Adipose tissue (tissue), 3 donors: ENCODE data around the gene GHR. TPM values are rescaled to one million over a fixed set of nuclear protein-coding genes. Genes with fewer than 3 reads are reported as not detected.

Experiments used
- H3K27ac ChIP-seq: one replicate; pipeline ENCODE4 v1.5.1; 2013; ENCODE audit warnings: low read depth, low read length
- WGBS, 3 donors: extraction: QIAGEN DNeasy Blood & Tissue Kit; methylation state at CpG; one replicate each; pipeline ENCODE4 v1.1.7; 2013; 5-methylcytosine and 5-hydroxymethylcytosine counted together
- polyA plus RNA-seq, 3 donors: library from polyadenylated mRNA; stranded (reverse); fragments of 200-250 nt; gene quantifications; one replicate each; pipeline ENCODE4 v1.2.3, GENCODE V29; 2013
- donor health status: healthy with polysubstance abuse.
- donor health status: Bipolar disorder and iron deficiency.
- donor health status: healthy.

GHR gene
- polyA plus RNA-seq: 100 to 1,000 TPM in 1 of 3 donors, 10 to 100 TPM in 1, 1 to 10 TPM in 1; 6.3 to 108 (median 49.6) TPM

DNA sequence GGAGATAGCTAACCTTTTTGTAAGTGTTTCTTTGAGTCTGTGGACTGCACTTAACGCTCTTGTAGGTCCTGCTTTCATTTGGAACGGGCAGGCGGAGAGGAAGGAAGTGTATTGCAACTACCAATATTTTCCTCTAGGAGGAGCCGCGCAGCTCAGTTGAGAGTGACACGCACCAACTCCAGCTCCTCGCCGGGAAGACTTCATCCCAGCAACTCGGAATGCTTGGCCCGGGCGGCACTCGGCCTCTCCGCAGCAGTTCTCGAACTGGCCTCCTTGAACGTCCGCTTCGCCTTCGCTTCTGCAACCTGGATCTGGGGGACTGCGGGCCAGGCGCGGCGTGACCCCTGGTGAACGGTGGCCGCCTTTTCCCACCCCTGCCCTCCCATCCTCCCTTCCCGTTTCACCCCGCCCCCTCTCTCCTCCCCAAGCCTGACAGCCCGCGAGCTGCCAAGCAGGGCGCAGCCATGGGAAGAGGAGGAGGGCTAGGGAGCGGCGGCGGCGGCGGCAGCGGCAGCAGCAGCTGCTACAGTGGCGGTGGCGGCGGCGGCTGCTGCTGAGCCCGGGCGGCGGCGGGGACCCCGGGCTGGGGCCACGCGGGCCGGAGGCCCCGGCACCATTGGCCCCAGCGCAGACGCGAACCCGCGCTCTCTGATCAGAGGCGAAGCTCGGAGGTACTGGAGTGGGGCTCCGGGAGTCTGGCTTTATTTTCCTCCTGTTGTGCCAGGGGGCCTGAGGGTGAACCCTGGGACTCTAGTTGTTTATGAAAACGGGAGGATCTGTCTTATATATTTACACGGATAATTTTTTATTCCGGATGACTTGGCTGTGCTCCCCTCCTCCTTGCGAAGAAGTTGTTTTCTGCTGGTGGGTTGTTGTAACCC lies at the start of gene GHR:
TSS of gene GHR (plus strand) at position 155 of the 881 bp plus-strand sequence. CDS start 142,436 bp downstream, outside the sequence.
- WGBS, 3 donors: 0 to 1% (median 1%) methylated on average over 48 to 60 of the region's 60 CpGs
- H3K27ac ChIP-seq: peak within 1 kb of the TSS; percentile 21

GRCh38 chr5:42374679-42375273 lies 48.5 kb upstream of the GHR start:
- WGBS, 3 donors: 68 to 79% (median 70%) methylated on average over 5 of the region's 5 CpGs

GRCh38 chr5:42377496-42377895 lies 45.7 kb upstream of the GHR start:
- 11 to 28% (median 24%) methylated on average over 1 of the region's 1 CpG for WGBS, 3 donors

More at GRCh38 chr5:42374679-42375273, 48.5 kb upstream of the GHR start:
- no peak overlapping the region for H3K27ac ChIP-seq

DNA sequence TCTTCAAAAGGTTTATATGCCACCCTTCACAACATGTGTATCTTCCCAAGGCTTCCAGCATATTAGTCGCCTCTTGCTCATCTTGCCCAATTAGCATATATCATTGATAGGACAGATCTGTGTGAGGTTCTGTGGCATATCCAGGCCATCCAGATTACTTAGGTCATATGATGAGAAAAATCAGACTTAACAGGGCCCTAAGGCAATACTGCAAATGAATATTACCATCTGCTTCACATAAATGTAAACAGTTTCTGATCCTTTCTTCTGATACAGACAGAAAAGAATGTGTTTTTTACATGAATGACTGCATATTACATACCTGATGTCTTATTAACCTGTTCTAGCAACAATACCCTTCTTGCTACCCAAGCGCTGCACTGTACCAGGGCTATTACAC lies 41.3 kb upstream of the GHR start:
- 89 to 96% (median 92%) methylated on average over 2 of the region's 2 CpGs for WGBS, 3 donors
- H3K27ac ChIP-seq: no peak overlapping the region

More at GRCh38 chr5:42377496-42377895, 45.7 kb upstream of the GHR start:
- H3K27ac ChIP-seq: no peak overlapping the region

GRCh38 chr5:42387563-42387962 lies 35.7 kb upstream of the GHR start:
- WGBS, 3 donors: 74 to 90% (median 87%) methylated on average over 2 of the region's 2 CpGs
- H3K27ac ChIP-seq: no peak overlapping the region

GRCh38 chr5:42390115-42390514 lies 33.1 kb upstream of the GHR start:
- 32 to 70% (median 70%) methylated on average over 5 of the region's 5 CpGs for WGBS, 3 donors
- no peak overlapping the region for H3K27ac ChIP-seq

- no peak overlapping the region for H3K27ac ChIP-seq
- 58 to 84% (median 76%) methylated on average over 2 of the region's 2 CpGs for WGBS, 3 donors
These were observed 30.3 kb upstream of the GHR start for GRCh38 chr5:42392917-42393316.

DNA sequence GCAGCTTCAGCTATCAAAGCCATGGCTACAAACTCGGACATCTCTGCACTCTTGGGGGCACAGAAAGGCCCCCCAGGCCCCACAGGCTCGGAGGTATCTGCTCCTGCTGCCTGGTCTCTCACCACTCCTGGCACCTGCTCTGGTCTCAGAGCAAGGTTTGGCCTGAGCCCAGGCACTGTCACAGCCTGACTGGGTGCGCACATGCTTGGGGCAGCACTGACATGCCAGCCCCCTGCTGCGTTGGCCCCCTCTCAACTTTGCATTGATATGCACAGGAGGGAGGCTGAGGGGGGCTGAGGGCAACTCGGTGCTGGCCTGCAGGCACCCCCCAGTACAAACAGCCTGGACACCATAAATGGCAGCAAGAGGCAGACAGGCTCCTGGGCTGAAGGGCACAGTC lies 27.1 kb upstream of the GHR start:
- WGBS, 3 donors: 78 to 87% (median 79%) methylated on average over 5 of the region's 5 CpGs
- H3K27ac ChIP-seq: no peak overlapping the region

DNA sequence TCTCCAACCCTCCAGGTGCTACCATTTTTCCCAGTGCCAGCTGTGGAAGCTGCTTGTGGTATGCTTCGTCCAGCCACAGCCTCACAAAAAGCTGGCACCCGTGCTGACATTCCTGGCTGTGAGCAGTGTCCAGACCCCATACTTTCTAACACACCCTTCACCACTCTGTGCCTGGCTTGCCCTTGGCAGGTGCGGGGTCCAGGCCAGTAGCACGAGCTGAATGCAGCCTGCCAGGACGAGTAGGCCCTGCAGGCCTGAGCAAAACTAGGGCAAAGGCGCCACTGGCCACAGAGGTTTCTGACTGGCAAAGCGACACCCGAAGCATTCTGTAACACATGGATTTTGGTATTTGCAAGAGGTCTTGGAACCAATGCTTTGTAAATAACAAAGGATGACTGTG lies 26.0 kb upstream of the GHR start:
- WGBS, 3 donors: 79 to 87% (median 85%) methylated on average over 8 of the region's 8 CpGs
- no peak overlapping the region for H3K27ac ChIP-seq

- 49 to 55% (median 54%) methylated on average over 2 of the region's 2 CpGs for WGBS, 3 donors
- H3K27ac ChIP-seq: no peak overlapping the region
These were observed 23.5 kb upstream of the GHR start for GRCh38 chr5:42399702-42400101.

DNA sequence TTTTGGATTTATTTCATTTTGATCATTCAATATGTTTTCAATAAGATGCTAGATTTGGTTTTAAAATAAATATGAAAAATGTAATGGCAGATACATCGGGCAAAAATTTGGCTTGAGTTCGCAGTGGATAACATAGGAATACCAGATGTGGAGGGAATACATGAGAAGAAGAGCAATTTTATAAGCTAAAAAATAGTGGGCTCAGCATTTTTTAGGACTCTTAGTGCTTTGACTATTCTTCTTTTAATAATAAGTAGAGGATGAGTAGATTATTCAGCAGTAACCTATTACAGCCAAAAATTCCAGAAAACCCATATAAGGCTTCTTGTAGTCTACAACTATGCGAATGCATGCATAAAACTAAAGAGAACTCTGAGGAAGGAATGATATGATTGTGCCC lies 22.8 kb upstream of the GHR start:
- H3K27ac ChIP-seq: no peak overlapping the region
- 87 to 94% (median 89%) methylated on average over 3 of the region's 3 CpGs for WGBS, 3 donors

DNA sequence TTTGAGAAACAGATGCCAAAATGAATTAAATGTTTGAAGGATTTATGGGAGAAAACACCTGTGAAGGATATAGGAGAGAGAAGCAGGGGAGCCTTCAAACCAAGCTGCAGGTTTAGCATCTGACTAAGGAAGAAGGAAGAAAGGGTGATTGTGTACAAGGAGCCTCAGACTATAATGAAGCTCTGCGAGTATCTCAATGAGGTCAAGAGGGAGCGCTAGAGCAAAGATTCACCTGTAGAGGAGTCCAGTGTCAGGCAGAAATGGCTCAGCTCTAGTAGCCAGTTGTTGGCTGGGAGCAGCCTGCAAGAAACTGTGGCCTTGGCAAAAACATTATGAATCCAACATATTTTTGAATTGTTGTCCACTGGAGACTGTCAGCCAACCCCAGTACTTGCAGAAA lies 20.0 kb upstream of the GHR start:
- WGBS, 3 donors: 81 to 98% (median 85%) methylated on average over 2 of the region's 2 CpGs
- H3K27ac ChIP-seq: no peak overlapping the region

DNA sequence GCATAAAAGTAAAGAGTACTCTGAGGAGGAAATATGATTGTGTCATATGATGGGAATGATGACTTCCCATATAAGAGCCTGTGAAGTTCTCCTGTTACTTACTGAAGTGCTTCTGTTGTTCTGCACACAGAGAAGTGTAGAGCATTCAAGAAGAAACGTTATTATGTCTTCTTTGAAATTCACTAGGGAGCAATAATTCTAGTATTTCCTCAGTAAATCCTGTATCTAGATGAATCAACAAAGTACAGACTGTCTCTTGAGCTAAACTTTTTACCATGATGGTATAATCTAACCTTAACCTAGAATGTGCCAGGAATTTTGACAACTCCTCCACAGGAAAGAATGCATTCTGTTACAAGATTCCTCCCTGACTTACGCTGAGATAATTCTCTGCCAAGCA lies 18.9 kb upstream of the GHR start:
- H3K27ac ChIP-seq: no peak overlapping the region
- 20 to 38% (median 37%) methylated on average over 2 of the region's 2 CpGs for WGBS, 3 donors

- no peak overlapping the region for H3K27ac ChIP-seq
- WGBS, 3 donors: 85 to 88% (median 85%) methylated on average over 1 of the region's 1 CpG
These were observed 3.9 kb upstream of the GHR start for GRCh38 chr5:42419294-42419693.

DNA sequence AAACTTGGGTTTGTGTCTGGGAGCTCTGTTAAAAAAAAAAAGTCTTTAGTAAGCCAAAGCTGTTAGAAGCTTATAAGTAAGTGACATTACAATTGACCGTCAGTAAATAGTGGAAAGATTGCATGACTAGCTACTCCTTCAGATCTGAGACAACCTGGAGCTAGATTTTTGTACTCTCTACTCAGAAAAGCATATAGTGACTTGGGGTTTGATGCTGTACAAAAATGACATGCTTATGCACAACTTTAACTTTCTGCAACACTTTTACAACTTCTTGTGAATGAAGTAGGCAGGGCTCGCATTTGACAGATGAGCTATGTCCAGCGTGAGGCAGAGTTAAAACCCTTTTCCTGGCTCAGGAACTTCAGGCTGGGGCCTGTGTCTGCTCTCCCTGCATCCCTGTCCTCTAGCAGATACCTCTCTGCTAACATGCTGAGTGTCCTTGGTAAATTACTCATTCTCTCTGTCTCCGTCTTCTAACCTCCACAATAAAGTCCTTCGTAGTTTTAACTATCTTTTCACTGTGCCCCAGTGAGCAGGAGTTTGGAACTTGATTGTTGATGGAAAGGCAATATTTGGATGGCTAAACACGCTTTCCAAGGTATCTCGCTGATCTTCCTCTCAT lies 471 bp upstream of the GHR start:
- H3K27ac ChIP-seq: no peak overlapping the region
- 21 to 29% (median 23%) methylated on average over 7 of the region's 7 CpGs for WGBS, 3 donors

DNA sequence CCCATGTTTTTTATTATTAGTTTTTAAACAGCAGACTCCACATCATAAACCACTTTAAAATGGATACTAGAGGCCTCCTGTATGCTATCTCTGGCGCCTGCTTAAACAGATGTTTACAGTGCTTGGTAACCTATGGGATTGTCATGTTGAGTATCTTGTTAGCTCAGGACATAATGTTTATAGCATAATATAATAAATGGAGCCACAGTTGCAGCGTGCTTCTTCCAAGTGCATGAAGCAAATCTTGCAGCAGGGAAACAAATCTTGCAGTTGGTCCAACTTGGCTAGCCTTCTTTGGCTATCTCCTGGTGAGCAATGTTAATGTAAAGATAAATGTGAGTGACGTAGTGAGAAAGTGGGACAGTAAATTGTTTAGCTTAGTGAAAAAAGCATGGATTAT lies 2.8 kb downstream of the GHR start:
- H3K27ac ChIP-seq: no peak overlapping the region
- 78 to 82% (median 78%) methylated on average over 3 of the region's 3 CpGs for WGBS, 3 donors

GRCh38 chr5:42429694-42430093 lies 6.5 kb downstream of the GHR start:
- WGBS, 3 donors: 85 to 92% (median 89%) methylated on average over 1 of the region's 1 CpG

GRCh38 chr5:42434047-42434724 lies 10.9 kb downstream of the GHR start:
- no peak overlapping the region for H3K27ac ChIP-seq

More at GRCh38 chr5:42429694-42430093, 6.5 kb downstream of the GHR start:
- no peak overlapping the region for H3K27ac ChIP-seq

GRCh38 chr5:42436051-42436450 lies 12.8 kb downstream of the GHR start:
- H3K27ac ChIP-seq: no peak overlapping the region
